Measurements from ENCODE around the gene INF2.

DNA sequence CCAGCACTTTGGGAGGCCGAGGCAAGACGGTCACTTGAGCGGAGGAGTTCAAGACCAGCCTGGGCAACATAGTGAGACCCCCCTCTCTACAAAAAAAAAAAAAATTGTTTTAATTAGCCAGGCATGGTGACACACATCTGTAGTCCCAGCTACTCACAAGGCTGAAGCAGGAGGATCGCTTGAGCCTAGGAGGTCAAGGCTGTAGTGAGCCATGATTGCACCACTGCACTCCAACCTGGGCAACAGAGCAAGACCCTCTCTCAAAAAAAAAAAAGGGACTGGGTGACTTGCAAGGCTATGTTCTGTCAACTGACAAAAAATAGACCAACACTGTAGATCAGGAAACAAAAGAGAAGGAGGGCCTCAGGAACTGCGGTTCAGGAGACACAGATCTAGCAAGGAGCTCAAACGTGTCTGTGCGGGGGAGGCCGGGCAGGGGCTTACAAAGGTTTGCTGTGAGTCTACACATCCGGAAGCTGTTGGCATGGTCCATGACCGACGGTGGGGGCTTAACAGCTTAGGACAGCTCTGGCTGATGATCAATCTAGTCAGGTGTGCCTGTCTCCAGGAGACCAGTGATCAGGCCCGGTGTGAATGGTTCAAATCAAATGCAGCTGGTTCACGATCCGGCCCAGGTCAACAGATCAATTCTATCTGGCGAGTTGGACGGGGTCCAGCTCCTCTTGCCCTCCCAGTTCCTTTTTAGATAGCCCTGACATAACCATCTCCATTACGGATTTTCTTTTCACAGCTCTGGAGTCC is 31.7 kb upstream of the INF2 start:
- TF ChIP-seq EZH2 (IDR thresholded peaks at IDR 0.05), result no peak
- TF ChIP-seq, protein P1, sequence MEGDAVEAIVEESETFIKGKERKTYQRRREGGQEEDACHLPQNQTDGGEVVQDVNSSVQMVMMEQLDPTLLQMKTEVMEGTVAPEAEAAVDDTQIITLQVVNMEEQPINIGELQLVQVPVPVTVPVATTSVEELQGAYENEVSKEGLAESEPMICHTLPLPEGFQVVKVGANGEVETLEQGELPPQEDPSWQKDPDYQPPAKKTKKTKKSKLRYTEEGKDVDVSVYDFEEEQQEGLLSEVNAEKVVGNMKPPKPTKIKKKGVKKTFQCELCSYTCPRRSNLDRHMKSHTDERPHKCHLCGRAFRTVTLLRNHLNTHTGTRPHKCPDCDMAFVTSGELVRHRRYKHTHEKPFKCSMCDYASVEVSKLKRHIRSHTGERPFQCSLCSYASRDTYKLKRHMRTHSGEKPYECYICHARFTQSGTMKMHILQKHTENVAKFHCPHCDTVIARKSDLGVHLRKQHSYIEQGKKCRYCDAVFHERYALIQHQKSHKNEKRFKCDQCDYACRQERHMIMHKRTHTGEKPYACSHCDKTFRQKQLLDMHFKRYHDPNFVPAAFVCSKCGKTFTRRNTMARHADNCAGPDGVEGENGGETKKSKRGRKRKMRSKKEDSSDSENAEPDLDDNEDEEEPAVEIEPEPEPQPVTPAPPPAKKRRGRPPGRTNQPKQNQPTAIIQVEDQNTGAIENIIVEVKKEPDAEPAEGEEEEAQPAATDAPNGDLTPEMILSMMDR (IDR thresholded peaks at IDR 0.05), result no peak

Data from neural progenitor cell (in vitro differentiated cells).